AG09309 (cell line): ENCODE results near the gene RRBP1.

Experiments
- DNase-seq: peaks from one replicate; pipeline ENCODE4 v3.0.0-alpha.2; 2010; ENCODE audit warnings: low read depth
- H3K4me3 ChIP-seq: 2 replicates; pipeline ENCODE4 v1.5.1; 2011; ENCODE audit warnings: mild to moderate bottlenecking, low read depth, low read length, moderate library complexity; ENCODE audit not compliant: control insufficient read depth
- CTCF ChIP-seq: IDR thresholded peaks from 2 replicates; pipeline ENCODE4 v1.5.1; 2011; ENCODE audit warnings: mild to moderate bottlenecking, low read depth, low read length, inconsistent platforms; ENCODE audit not compliant: insufficient read depth, control insufficient read depth; ENCODE audit errors: missing control alignments

Gene RRBP1

DNA sequence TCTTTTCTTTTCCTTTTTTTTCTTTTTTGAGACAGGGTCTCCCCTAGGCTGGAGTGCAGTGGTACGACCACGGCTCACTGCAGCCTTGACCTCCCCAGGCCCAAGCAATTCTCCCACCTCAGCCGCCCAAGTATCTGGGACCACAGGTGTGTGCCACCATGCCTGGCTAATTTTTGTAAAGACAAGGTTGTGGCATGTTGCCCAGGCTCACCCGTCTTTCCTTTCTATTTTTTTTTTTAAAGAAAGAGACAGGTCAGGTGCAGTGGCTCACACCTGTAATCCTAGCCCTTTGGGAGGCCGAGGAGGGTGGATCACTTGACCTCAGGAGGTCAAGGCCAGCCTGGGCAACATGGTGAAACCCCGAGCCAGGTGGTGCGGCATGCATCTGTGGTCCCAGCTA, 34.3 kb upstream of the RRBP1 start:
- DNase-seq: no peak
- no peak for TF ChIP-seq CTCF
- H3K4me3 ChIP-seq: no peak overlapping the region

DNA sequence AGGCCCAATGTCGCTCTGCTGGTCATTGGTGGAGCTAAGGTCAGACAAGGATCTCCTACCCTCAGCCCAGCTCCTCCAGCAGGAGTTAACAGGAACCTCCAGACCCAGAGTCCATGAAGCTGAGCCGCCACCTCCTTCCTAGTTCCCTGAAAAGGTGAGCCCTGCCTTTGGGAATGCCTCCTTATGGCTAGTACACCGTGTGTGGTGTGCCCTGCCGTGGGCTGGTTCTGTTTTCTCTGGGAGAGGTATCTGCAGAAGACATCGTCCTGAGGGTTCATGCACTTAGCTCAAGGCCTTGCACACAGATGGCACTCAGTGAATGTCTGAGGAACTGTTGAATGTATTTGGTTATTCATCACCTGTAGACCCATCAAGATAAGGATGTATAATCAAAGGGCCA, 33.0 kb upstream of the RRBP1 start:
- no peak overlapping the region for H3K4me3 ChIP-seq
- no peak for DNase-seq
- no peak for TF ChIP-seq CTCF

DNA sequence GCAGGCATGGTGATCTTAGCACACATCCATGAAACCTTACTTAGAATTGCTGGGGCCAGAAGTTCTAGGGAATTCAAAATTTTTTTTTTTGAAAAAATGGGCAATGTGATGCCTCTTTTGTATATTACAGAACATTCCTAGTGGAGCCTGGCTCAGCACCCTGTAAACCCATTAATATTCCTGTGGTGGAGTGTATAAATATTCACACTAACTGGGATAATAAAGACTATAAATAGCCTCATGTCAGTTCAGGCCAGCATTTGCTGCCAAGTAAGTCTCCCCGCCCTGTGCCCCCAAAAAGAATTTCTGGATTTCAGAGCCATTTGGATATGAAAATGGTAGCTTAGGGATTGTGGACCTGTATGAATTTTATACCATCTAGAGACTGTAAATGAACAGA, 32.6 kb upstream of the RRBP1 start:
- no peak for DNase-seq
- no peak overlapping the region for H3K4me3 ChIP-seq
- TF ChIP-seq CTCF: no peak

DNA sequence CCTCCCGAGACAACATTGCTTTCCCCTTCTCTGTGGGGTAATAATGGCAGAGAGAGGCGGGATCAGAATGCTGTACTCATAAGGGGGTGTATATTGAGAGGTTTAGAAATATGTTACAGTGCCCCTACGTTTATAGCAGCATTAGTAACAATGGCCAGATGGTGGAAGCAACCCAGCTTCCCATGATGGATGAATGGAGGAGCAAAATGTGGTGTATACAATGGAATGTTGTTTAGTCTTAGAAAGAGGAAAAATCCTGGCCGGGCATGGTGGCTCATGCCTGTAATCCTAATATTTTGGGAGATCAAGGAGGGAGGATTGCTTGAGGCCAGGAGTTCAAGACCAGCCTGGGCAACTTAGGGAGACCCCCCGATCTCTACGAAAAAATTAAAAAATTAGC, 30.7 kb upstream of the RRBP1 start:
- TF ChIP-seq CTCF: no peak
- no peak for DNase-seq
- H3K4me3 ChIP-seq: no peak overlapping the region

DNA sequence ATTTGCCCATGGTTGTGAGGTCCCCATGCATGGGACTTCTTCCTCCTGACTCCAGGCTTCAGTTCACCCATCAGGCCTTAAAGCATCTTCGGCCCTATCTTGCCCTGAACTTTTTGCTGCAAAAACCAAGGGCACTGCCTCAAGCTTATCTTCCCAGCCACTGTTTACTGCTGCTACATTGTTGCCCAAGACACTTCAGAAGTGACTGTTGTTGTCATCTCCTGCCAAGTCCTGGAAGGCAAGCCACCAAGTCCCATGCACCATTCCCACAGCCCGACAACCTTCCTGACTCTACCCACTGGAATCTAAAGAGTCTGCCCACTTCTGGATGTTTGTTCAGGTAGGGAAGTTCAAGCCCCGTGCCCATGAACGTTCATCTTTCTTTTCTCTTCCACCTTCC, 30.2 kb upstream of the RRBP1 start:
- no peak for DNase-seq
- no peak overlapping the region for H3K4me3 ChIP-seq
- TF ChIP-seq CTCF: no peak

DNA sequence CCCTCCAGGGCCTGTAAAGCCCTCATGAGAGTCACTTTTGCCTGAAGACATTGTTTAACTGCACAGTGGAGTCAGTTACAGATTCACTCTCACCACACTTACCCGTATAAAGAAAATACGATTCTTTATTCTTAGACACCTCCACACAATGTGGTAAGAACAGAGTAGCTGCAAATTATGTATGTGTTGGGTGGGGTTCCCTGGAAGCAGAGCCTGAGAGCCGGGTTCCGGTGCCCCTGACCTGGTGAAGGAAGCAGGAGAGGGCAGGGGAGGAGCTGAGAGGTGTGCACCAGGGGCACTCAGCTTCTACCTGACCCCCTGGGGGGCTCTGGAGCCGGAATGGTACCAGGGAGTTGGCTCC, 29.2 kb upstream of the RRBP1 start:
- TF ChIP-seq CTCF: no peak
- no peak overlapping the region for H3K4me3 ChIP-seq
- no peak for DNase-seq
